PC-3 (cell line): ENCODE results near the gene ABLIM1. TPM values are rescaled to one million over a fixed set of nuclear protein-coding genes. Genes with fewer than 3 reads are reported as not detected.

Experiments
- ATAC-seq: fragments of 200-7000 bp; cut with Tn5 transposase; 2 replicates; pipeline ENCODE4 v1.9.1; 2020; ENCODE audit warnings: mild to moderate bottlenecking, moderate library complexity
- BruUV-seq: library from RNA; stranded (reverse); fragments of 400-500 nt; replicated peaks from 2 replicates; lab custom pipeline; 2021; lab: Mats Ljungman, UMichigan
- CTCF ChIA-PET: fragments of 300-600 bp; sonication (Branson Sonifier 250); formaldehyde crosslinking; loops from one replicate; lab custom pipeline; 2022; ENCODE audit warnings: antibody characterized with exemption; lab: Charles Lee
- POLR2A ChIA-PET: fragments of 300-600 bp; sonication (Branson Sonifier 250); formaldehyde crosslinking; loops from one replicate; lab custom pipeline; 2022; ENCODE audit warnings: antibody characterized with exemption; ENCODE audit not compliant: unreplicated experiment; lab: Charles Lee
- DNase-seq: peaks from one replicate; pipeline ENCODE4 v3.0.0-alpha.2; 2015
- H2AFZ ChIP-seq: fragments of 300-600 bp; sonication (generic); 2 replicates; pipeline ENCODE4 v1.6.0; 2016; ENCODE audit warnings: antibody characterized with exemption, low read length
- H3F3A ChIP-seq: fragments of 300-600 bp; sonication (generic); one replicate; pipeline ENCODE4 v1.6.0; 2017; ENCODE audit warnings: antibody characterized with exemption, low read length, control low read depth, mild to moderate bottlenecking; ENCODE audit not compliant: unreplicated experiment
- H3K27ac ChIP-seq: fragments of 300-600 bp; sonication (generic); 2 replicates; pipeline ENCODE4 v1.5.1; 2016; ENCODE audit warnings: mild to moderate bottlenecking, low read length
- H3K27me3 ChIP-seq: fragments of 300-600 bp; sonication (generic); 2 replicates; pipeline ENCODE4 v1.6.1; 2016; ENCODE audit warnings: low read length, mixed read lengths
- H3K36me3 ChIP-seq: fragments of 300-600 bp; sonication (generic); 2 replicates; pipeline ENCODE4 v1.6.1; 2016; ENCODE audit warnings: low read depth, mixed run types, low read length, mixed read lengths
- H3K4me1 ChIP-seq: fragments of 300-600 bp; sonication (generic); 2 replicates; pipeline ENCODE4 v1.5.1; 2016; ENCODE audit warnings: low read length; ENCODE audit not compliant: insufficient read depth
- H3K4me2 ChIP-seq: fragments of 300-600 bp; sonication (generic); 2 replicates; pipeline ENCODE4 v1.6.0; 2016; ENCODE audit warnings: low read length
- H3K4me3 ChIP-seq: fragments of 300-600 bp; sonication (generic); 2 replicates; pipeline ENCODE4 v1.5.1; 2016; ENCODE audit warnings: mild to moderate bottlenecking, low read length, mixed read lengths
- H3K79me2 ChIP-seq: fragments of 300-600 bp; sonication (generic); 2 replicates; pipeline ENCODE4 v1.6.1; 2017; ENCODE audit warnings: low read length, mixed read lengths
- H3K9ac ChIP-seq: fragments of 300-600 bp; sonication (generic); 2 replicates; pipeline ENCODE4 v1.6.0; 2016; ENCODE audit warnings: mild to moderate bottlenecking, low read length
- H3K9me2 ChIP-seq: fragments of 300-600 bp; sonication (generic); replicated peaks from 2 replicates; pipeline ENCODE4 v1.6.1; 2016; ENCODE audit warnings: mixed run types, low read length, mixed read lengths
- H3K9me3 ChIP-seq: fragments of 300-600 bp; sonication (generic); 2 replicates; pipeline ENCODE4 v1.6.1; 2016; ENCODE audit warnings: low read length, mixed read lengths
- H4K20me1 ChIP-seq: fragments of 300-600 bp; sonication (generic); 2 replicates; pipeline ENCODE4 v1.6.1; 2016; ENCODE audit warnings: low read length, mixed read lengths
- CTCF ChIP-seq: fragments of 300-600 bp; sonication (generic); conservative IDR thresholded peaks from 2 replicates; pipeline ENCODE4 v1.5.1; 2017; ENCODE audit warnings: antibody characterized with exemption, low read depth, mild to moderate bottlenecking, low read length
- EZH2 ChIP-seq: fragments of 300-600 bp; sonication (generic); IDR thresholded peaks from one replicate; pipeline ENCODE4 v1.6.1; 2017; ENCODE audit warnings: antibody characterized with exemption, mild to moderate bottlenecking, low read length; ENCODE audit not compliant: unreplicated experiment
- EZH2phosphoT487 ChIP-seq: fragments of 300-600 bp; sonication (generic); IDR thresholded peaks from 2 replicates; pipeline ENCODE4 v1.6.1; 2018; ENCODE audit warnings: mild to moderate bottlenecking, antibody characterized with exemption, low read length, borderline replicate concordance
- intact Hi-C: fragments of 100-400 bp; cut with micrococcal nuclease; formaldehyde crosslinking; loops from 2 replicates; pipeline ENCODE4 v1.9.0; 2023
- total RNA-seq: library from RNA; depleted of rRNA; stranded (reverse); fragments of >200 nt; gene quantifications from 2 replicates; pipeline ENCODE4 v1.2.3, GENCODE V29; 2014

ABLIM1 gene
- total RNA-seq, 1 experiment from 2014 or later = 12.3 TPM

GRCh38 chr10:114432566-114433093 lies 225.4 kb downstream of the ABLIM1 start:
- Histone ChIP-seq H3K4me3 (no peak overlapping the region), H3K9ac (no peak overlapping the region), H3K27me3 (no peaks in the 10 kb centered on the region), H2AFZ (no peak overlapping the region), H3K36me3 (no peaks in the 10 kb centered on the region), H3K4me2 (no peak overlapping the region), H3F3A (no peaks in the 10 kb centered on the region), H4K20me1 (no peaks in the 10 kb centered on the region), H3K9me3 (no peaks in the 10 kb centered on the region), H3K4me1 (no peaks in the 10 kb centered on the region), H3K9me2 (no peaks in the 10 kb centered on the region), H3K27ac (no peak overlapping the region), H3K79me2 (no peaks in the 10 kb centered on the region)
- no TSS peak for BruUV-seq
- CTCF ChIA-PET = no interaction called here
- ATAC-seq (no peak), DNase-seq (no peak)
- intact Hi-C loops = no loop called here
- no peak for TF ChIP-seq EZH2
- no peak for TF ChIP-seq CTCF
- TF ChIP-seq EZH2phosphoT487 = no peak
- POLR2A ChIA-PET = interaction anchor here (0.6 kb wide), 1 partner anchor 252 kb away, joined by 8 read pairs; no protein-coding TSS in a partner anchor

- Histone ChIP-seq H3K9ac (no peak overlapping the region), H3K9me2 (no peaks in the 10 kb centered on the region), H3F3A (no peaks in the 10 kb centered on the region), H3K79me2 (no peaks in the 10 kb centered on the region), H3K4me1 (no peaks in the 10 kb centered on the region), H3K27me3 (no peaks in the 10 kb centered on the region), H3K9me3 (no peaks in the 10 kb centered on the region), H4K20me1 (no peaks in the 10 kb centered on the region), H3K4me2 (no peak overlapping the region), H2AFZ (no peak overlapping the region), H3K4me3 (no peak overlapping the region), H3K27ac (no peak overlapping the region), H3K36me3 (no peaks in the 10 kb centered on the region)
- ATAC-seq (no peak), DNase-seq (no peak)
- ChIA-PET CTCF (no interaction called here), POLR2A (interaction anchor here (0.6 kb wide), 1 partner anchor 251 kb away, joined by 8 read pairs; no protein-coding TSS in a partner anchor)
- TF ChIP-seq CTCF (no peak), EZH2phosphoT487 (no peak)
- intact Hi-C loops = no loop called here
- BruUV-seq = no TSS peak
These were observed 226.5 kb downstream of the ABLIM1 start for GRCh38 chr10:114431414-114432135.
